GM21390 (cell line): ENCODE data around the gene FAM114A2.

Experiments used
- ATAC-seq: cut with Tn5 transposase; IDR thresholded peaks from one replicate; pipeline ENCODE4 v1.9.1; 2021; ENCODE audit not compliant: unreplicated experiment

FAM114A2 gene

GRCh38 chr5:153952057-153952456, 86.7 kb downstream of the FAM114A2 start:
- ATAC-seq: no peak

GRCh38 chr5:153941265-153941664, 97.4 kb downstream of the FAM114A2 start:
- no peak for ATAC-seq
